GM21576 (cell line): Measurements from ENCODE around the gene DOCK4.
A peak's percentile ranks its signal among the peaks of the same experiment; 100 is the strongest.

Source experiments
- ATAC-seq: cut with Tn5 transposase; IDR thresholded peaks from one replicate; pipeline ENCODE4 v1.9.1; 2021; ENCODE audit warnings: mild to moderate bottlenecking, moderate library complexity; ENCODE audit not compliant: unreplicated experiment

Gene DOCK4

DNA sequence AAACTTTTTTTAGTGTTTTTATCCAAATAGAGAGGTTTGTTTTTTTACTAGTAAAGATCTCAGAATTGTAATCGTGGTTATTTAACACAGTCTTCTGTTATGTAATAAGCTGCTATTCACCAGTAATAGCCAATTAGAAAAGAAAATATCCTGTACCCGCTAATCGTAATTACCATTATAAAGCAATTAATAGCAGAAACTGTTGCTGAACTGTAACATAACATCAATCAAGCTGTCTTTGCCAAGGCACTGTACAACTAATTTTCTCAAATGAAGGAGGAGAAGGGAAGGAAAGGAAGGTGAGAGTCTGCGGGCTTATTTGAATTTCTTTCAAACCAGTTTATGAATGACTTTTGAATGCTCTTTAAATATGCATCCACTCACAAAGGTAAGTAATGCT lies 9.6 kb upstream of the DOCK4 start:
- ATAC-seq = no peak

DNA sequence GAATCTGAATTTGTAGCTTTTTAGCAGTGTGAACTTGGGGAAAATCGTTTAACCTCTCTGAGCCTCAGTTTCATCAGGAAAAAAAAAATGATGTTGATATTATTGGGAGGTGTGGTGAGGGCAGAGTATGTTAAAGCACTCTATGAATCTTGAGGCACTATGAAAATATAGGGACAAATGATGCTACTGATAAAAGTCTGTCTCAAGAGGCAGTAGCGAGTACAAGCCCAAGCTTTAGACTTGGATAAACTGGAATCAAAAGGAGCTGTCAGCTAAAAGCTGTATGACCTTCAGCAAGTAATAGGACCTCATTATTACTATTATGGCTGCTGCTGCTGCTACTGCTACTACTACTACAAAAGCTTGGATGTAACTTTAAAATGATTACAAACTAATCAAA lies 8.7 kb upstream of the DOCK4 start:
- no peak for ATAC-seq

DNA sequence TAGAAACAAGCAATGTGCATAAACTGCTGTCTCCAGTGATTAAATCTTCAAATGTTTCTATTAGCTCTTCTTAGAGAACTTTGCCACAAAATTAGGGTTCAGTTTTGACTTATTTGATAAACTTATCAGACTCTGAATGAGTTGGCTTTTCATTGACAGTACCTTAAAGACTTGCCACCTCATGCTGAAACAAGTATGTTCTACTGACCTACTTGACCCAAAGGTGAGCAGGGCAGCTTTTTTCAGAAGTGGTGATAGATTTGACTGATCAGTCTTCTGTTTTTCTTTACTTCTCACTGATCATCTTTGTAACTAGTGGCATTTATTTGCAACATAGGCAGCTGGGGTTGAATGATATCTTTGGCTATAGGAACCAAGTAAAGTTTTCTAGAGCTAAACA lies 8.1 kb upstream of the DOCK4 start:
- no peak for ATAC-seq

DNA sequence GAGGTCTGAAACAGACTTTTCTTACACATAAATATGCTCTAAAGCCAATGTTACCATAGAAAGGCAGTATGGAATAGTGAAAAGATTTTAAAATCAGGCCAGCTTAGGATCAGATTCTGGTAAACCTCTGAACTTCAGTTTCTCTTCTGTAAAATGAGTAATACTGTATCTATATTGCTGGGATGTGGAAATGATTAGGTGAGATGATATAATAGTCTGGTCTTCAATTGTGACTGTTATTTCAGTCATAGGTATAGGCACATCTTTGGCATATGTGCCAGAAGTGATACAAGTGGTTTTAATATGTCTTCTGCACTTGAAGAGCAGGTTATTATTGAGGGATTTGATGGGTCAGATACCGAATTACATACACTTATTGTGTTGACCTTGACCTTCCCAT lies 7.5 kb upstream of the DOCK4 start:
- ATAC-seq = no peak

DNA sequence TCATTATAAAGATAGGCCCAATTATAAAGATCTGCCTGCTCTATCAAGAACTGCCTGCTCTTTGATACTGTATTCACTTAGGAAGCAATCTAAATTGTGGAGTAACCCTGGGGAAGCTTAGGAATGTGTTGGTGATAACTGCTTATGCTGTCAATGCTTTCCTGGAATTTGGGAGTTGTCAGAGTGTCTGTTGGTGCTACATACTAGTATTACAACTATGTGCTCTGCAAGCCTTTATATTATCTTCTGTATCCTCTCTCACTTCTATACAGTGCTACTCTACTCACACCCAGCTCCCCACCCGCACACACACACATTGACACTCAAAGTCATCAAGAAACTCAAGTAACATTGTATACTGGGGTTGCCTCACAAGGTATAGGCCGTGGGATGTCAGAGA lies 6.4 kb upstream of the DOCK4 start:
- ATAC-seq = no peak

DNA sequence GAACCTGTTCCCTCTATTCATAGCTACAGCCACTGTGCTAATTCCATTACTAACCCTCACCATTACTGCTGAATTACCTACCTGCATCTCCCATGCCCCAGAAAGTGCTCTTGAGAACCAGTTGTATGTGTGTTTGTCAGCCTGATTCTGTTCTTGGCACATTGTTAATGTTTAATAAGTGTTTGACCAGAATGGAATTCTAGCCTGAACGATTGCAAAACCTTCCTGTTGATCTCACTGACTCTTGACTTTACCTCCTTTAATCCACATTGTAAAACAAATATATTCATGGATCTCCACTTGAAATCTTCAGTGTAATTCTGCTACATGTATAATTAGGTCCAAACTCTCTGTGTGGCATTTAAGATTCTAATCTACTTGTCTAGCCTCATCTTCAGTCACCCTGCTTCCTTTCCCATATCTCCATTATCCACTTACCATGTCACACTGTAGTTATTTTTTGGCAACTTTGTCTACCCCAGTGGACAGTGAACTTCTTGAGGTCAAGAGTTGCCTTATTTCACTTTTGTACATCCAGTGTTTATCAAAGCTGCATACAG lies 5.2 kb upstream of the DOCK4 start:
- no peak for ATAC-seq

DNA sequence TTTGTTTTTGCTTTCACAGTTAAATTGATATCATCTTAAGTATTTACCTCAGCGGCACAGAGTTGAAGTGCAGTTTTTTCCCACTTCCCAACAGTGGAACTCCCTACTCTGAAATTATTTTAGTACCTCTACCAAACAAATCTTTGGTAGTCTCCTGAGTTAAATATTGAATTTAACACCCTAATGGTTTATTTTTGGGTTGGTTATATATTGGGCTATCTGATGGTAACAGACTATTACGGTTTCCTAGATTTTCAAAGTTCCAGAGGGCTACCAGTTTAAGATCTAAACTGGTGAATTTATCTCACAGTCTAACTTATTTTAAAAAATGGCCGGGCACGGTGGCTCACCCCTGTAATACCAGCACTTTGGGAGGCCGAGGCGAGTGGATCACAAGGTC lies 1.6 kb upstream of the DOCK4 start:
- no peak for ATAC-seq

DNA sequence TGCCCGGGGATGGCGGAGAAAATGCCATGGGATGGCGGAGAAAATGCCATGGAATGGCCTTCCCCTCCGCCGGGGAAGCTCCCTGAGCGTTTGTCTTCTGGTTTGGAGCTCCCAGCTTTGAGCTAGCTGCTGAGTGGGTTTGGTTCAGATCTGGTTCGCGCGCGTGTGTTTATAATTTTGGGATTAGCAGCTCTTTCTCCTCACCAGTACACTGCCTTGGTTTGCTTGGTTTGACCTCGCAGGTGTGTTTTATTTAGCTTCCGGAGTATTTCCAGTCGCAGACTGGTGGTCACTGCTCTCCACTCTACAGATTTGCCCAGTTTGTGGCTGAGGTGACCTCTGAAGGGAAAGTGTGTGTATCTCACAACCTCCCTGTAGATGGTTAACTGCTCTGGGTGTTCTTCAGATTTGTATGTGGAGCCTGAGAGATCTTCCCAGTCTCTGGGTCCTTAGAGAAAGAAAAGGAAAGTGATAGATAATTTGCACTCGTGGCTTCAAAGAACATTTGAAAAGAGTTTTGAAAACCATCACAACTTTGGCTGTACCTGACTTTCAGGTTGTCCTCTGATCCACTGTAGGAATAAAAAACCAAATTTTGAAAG lies 893 bp upstream of the DOCK4 start:
- no peak for ATAC-seq

DNA sequence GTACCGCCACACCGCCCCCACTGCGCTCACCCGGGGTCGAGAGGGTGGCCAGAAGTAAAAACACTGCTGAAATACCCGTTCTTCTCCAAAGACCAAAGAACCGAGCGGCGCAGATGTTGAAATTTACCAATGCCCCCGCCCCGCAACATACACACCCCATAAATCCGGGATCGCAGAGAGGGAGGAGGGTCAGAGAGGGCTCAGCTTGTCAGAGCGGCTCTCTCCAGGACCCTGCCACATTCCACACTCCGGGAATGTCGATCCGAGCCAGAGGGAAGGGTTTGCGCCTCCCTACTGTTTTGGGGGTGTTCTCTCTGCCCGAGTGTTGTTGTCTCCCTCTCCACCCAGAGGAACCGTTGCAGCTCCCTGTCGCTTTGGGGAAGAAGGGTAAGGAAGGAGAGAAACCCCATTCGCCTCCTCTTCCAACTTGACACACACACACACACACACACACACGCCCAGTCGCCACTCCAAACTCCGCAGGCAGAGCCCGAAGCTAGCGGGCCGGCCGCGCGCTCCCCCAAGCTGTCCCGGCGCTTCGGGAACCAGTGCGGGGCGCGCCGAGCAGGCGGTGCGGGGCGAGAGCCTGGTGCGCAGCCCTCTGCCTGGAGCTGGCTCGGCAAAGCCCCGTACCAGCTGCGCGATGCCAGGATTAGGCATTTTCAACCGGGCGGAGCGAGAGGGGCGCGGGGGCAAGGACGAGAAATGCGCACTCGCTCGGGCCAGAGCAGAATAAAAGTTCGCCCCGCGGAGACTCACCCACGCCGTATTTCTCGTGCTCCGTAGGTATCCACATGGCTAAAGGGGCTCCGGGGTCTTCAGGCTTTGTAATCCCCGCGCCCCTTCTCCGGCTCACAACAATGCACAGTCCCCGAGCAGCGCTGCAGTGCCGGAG lies 609 bp downstream of the DOCK4 start:
- peak; percentile 6 for ATAC-seq

DNA sequence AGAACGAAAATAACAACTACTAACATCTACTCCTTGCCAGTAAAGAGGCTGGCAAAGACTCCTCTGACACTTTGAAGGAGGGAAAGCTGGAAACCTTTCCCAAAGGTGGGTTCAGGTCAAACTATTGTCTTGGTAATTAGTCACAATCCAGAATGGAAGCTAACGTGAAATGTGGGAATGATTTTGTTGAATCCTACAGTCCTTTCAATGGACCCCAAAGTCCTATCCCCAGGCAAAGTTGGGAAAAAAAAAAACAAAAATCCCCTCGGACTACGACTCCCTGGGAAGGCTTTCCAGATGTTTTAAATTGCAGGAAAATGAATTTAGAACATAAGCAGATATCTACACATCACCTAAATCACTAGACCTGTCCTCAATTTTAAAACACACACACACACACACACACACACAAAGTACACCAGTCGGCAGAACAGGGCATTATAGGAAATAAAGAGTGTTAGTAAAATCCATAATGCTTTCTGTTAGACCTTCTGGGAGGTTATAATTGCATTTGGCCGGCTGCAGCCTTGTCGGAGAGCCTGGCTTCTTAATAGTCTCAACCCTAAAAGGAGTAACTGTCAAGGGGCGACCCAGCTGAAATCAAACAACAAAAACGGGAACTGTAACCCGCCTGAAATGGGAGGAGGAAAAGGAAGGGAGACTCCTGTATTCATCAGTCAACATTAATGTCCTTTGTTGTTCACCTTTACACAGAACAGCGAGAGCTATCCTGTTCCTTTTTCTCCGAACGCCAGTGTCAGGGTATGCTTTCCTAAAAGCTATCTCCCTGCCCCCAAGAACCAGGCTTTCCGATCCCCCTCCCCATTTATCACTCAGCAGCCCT lies 1.5 kb downstream of the DOCK4 start:
- no peak for ATAC-seq

DNA sequence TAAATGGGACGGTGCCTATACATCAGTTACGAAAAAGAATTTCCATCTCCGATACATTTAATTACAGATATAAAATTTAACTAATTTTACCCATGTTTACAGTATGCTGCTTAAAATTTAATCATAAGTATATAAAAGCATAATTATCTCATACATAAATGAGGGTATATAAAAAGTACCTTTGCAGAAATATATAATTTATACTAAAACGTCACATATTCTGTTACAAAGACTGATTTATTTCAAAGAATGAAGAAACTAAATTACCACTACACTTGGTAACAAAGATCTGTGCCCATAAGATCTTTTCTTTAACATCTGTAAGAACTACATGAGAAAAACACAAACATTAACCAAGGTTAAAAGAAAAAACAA lies 2.8 kb downstream of the DOCK4 start:
- no peak for ATAC-seq

DNA sequence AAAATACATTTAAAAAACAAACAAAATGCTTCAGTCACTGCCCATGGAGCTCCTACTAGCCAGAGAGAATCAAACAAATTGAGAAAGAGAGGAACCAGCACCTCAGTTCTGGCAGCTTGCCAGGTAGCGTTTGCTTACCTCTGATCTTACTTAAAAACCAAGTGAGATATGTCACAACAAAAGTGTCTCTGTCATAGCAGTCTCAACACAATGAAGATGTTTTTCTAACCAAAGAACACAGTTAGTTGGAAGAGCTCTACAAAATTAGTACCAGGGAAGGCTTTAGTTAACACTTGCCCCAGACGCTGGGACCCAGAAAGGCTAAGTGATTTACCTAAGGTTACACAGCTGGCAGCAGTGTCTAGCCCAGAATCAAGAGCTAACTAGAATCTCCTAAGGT lies 3.4 kb downstream of the DOCK4 start:
- no peak for ATAC-seq

DNA sequence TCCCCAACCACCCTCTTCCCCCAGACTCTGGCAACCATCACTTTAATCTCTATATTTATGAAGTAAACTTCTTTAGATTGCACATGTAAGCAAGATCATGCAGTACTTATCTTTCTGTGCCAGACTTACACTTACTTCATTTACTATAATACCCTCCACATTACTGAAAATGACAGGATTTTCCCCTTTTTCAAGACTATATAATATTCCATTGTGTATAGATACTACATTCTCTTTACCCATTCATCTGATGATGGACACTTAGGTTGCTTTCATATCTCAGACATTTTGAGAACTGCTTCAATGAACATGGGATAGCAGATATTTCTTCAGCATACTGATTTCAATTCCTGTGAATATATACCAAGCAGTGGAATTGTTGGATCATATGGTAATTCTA lies 4.4 kb downstream of the DOCK4 start:
- no peak for ATAC-seq

DNA sequence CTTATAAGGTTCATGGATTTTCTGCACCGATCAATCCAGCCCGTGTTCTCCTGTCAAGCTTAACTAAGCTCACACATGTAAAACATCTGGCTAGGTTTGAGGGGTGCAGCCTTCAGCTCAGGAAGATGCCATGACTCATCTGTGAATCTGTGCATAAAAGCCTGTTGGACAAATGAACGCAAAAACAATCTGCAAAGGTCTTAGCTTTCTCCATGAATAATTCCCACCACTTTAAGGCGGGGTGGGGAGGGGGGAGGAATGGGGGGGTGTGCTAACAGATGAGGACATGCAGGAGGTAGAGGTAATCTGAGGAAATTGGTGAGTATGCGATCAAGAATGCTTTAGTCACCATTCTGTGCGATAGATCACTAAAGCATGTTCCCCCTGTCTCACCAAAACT lies 4.8 kb downstream of the DOCK4 start:
- ATAC-seq = no peak

DNA sequence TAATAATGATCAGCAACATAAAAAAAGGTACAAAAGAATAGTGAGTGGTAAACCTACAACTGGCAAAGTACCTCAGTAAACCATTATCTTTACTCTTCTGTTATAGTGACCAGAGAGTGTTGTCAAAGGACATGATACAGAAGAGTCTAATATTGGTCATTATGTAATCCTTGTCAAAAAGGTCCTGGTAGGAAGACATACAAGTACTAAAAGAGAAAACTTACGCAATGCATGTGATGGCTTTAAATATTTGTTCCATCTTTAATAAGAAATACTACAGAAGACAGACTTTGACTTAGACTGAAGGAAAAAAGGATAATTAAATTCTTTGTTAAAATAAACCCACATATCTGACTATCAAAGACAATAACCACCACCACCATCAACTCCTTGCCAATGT lies 6.5 kb downstream of the DOCK4 start:
- no peak for ATAC-seq

DNA sequence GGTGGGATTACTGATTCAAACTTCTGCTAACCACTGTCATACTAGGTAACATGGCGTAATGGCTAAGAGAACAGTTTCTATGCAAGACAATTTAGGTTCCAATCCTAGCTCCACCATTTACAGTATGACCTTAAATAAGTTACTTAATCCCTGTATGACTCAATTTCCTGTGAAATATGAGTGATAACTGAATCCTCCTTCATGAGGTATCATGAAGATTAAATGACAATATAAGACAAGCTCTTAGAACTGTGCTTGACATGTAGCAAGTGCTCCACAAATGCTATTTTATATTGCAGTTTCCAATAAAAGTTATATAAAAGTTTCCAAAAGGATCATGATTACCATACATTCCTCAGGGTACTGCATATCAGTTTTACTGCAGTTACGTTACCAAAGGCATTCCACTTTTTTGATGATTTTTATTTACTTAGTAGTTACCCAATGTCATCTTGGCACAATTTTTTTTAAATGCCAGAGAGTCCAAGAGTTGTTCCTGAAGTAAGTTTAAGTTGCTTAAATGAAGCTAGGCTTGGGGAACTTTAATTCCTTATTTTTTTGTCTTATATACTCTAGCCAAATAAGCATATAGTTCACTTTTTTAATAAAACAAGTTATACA lies 7.1 kb downstream of the DOCK4 start:
- ATAC-seq = no peak

DNA sequence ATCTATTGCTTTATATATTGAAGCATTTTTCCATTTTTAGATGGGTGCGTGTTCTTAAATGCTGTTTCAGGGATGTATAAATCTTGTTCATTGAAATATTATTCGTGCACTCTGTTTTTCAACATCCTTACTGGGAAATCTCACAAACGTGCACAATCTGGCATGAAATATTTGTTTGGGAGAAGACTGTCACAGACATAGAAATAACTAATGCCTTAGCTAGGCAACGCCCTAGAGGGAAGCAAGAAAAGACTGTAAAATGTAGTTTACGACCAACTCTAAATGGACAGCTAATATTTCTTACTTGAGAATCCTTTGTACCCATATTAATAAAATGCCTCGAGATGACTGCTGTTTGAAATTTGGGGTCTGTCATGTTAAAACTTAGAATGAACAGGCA lies 8.9 kb downstream of the DOCK4 start:
- ATAC-seq = no peak

DNA sequence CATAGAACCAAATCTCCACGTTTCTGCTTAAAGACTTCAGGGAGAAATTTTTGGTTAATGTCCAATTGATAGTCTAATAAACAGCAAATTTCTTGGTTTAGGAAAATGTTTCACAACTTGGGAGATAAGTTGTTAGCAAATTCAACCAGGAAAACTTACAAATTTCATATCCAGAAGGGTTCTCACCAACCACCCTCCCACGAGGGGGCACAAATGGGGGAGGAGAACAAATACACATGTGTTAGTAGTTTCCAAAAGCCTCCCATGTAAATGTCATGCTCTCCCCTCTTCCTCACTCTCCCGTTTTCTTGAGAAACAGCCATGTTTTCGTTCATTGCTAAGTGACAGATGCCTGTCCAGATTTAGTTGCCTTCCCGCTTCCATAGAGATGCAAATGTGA lies 10.5 kb downstream of the DOCK4 start:
- no peak for ATAC-seq

DNA sequence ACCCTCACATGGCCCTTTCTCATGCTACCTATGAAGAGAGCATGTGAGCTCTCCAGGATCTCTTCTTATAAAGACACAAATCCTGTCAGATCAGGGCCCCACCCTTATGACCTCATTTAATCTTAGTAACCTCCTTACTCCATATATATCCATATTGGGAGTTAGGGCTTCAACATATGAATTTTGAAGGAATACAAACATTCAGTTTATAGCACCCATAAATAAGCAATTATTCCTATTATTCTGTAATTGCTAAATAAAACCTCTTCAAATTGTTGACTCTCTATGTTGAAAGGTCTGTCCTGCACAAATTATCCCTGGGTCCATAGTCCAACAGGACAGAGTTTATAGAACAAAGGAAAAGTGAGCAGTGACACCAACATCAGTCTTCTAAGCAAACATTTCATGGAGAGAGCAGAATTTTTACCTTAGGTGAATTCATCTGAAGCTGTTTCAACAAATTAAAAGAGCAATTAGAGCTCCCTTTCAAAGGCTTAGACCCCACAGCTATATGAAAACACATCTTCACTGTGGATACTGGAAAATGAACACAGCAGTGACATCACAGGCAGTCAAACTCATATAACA lies 12.2 kb downstream of the DOCK4 start:
- no peak for ATAC-seq

DNA sequence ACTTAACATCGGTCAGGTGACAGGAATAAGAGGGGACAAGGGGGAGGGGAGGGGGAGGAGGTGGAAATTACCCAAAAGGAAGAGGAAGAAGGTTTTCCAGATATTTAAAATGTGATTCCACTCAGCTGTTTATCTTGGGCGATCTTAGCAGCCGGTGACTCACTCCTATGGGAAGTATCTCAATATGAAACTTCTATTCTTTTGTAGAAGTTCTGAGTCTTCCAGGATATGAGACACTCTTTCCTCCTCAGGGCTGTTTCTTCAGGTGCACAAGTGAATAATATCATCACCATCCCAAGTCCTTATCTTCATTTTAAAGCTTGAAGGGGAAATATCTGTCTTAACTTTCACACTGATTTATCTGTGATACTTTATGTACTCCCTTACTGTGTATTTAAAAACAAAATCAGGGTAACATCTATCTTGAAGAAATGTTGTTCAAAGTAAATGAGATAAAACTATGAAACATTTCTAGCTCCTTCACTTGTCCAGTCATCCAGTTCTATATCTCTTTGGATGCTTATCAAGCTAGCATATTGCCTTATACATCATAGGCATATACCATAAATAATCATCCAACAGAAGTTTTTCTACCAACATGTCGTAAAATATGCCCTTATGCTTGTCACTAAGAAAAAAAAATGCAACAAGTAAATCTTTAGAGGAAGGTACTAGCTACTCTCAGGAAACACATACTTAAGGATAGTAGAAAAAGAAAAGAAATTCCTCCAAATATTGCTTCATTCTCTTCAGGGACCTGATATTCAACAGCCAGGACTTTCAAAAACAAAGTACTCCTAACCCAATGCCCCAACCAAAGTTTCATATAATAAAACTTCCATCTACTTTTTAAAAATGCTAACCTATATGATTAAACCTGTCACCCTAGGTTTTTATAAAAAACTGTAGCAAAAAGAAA lies 13.7 kb downstream of the DOCK4 start:
- no peak for ATAC-seq
